HG02798 (cell line): Measurements from ENCODE around the gene MIAT.
"Not testable (repeated sequence)": the region's sequence is repeated elsewhere in the genome, so short reads cannot be mapped to it uniquely, and the experiment has no call there.

ENCODE experiments used
- ATAC-seq: cut with Tn5 transposase; IDR thresholded peaks from one replicate; pipeline ENCODE4 v1.9.1; 2021; ENCODE audit warnings: mild to moderate bottlenecking; ENCODE audit not compliant: unreplicated experiment, poor library complexity

The MIAT gene

DNA sequence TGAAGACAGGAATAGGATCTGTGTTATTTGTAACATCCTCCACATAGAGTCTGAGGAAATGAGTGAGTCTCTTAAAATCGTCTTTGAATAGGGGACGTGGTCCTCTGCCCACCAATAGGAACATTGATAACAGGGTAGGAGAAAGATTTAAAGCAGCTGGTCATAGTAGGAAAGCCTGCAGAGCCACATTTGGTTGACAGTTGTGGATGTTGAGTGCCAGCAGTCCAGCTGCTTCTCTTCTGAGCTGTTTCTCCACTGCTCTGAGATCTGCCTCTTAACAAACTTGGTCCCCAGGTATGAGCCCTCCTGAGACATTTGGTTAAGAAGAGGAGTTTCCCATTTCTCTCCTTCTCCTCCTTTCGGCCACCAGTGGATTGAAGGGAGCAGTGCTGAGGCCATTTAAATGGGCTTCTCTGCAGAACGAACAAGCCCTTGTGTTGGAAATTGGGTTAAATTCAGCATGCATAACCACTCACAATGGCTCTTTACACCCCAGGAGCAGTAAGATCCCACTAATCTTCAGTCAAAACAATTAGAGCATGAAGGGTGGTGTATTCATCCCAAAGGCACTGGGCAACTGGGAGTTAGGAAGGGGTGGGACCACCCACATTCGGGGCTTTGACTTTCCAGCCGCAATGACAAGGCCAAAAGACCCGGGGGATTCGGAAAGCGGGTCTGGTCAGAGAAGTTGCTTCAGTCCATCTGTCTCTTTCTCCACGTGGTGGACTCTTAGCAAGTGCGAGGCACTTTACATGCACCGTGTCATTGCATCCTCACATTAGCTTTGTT lies 32.3 kb downstream of the MIAT start:
- ATAC-seq: no peak

DNA sequence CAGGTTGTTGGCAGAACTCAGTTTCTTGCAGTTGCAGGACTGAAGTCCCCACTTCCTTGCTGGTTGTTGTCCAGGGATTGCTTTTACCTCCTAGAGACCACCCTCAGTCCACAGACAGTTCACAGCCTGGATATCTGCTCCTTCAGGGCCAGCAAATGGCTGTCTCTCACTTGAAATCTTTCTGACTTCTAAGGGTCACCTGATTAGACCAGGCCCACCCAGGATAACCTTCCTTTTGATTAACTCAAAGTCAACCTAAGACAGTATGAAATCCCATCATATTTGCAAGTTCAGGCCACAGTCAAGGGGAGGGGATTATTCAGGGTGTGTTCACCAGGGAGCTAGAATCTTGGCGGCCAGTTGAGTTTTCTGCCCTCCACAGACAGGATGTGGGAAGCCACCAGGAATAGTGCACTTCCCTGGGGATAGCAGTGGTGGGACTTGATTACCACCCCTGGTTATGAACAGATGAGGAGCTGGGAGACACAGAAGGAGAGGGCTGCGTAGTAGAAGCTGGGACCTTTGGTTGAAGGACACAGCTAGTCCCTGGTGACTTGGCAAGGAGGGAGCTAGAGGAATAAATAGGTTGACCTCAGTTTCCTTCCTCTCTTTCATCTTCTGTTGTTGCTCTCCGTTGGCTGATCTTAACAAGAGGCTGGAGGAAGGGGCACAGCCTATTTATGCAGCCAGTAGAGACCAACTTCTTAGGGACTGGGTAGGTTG lies 33.4 kb downstream of the MIAT start:
- ATAC-seq: no peak

DNA sequence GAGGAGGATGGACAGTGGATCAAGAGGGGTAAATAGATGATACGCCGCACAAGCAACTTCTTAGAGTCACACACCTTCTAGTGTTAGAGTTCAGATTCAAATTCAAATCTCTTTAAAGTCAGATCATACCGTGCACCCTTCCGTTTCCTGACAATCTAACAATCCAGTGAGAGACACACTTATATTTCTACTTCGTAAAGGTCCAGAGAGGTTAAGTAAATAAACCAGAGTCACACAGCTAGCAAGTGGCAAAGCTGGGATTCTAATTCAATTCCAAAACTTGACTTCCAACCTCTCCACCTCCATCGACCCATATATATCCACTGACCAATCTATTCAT lies 34.0 kb downstream of the MIAT start:
- ATAC-seq: no peak

DNA sequence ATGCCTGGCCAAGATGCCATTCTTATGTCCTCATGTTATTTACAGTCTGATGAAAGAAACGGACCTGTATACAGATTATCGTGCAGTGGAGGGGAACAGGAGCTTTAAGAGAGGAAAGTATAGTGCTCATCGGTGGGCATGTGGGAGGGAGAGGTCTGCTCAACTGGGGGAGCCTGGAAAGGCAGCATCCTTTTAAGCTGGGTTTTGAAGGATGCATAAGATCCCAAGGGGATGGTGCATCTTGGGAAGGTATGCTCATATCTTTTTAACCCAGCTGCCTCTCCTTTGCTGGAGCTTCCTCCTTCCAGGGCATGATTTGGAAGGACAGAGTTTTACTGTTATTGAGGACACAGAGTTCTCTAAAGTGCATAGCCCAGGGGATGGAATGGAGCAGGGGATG lies 34.8 kb downstream of the MIAT start:
- no peak for ATAC-seq

DNA sequence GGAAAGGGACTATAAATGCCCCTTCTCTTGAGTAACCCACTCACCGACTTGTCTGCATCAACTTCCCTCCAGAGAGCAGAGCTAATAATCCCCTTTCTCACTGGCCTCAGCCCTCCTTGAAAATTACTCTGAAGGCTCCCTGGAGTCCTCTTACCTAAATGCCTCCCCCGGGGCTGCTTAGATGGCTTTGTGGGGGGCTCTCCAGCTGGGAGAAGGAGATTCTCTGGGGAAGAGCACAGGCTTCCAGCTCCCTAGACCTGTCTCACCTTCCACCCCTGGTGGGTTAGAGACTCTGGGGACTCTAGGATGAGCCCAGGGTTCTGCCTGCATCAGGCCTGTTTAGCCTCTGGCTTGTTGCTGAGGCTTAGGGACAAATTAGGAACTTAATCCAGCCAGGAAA lies 39.8 kb downstream of the MIAT start:
- ATAC-seq: no peak

DNA sequence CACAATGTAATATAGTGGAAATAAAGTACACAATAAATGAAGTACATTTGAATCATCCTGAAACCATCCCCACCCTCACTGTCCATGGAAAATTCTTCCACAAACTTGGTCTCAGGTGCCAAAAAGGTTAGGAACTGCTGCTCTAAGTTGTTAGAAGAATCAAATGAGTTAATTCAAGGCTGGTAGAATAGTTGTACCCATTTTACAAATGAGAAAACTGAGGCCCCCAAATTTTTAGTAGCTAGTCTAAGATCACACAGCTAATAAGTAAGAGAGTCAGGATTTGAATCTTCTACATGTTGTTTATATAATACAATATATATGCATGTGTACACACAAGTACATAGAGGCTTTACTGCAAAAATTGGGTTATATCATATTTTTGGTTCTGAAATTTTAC lies 43.1 kb downstream of the MIAT start:
- ATAC-seq: no peak

DNA sequence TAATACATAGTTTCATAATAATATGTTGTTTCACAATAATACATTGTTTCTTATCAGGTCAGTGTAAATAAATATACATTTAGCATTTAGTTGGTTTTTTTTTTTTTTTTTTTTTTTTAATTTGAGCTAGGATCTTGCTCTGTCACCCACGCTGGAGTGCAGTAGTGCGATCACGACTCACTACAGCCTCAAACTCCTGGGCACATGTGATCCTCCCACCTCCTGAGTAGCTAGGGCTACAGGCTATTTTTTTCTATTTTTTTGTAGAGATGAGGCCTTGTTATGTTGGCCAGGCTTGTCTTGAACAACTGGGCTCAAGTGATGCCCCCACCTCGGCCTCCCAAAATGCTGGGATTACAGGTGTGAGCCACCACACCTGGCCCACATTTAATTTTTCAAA lies 43.5 kb downstream of the MIAT start:
- no peak for ATAC-seq

DNA sequence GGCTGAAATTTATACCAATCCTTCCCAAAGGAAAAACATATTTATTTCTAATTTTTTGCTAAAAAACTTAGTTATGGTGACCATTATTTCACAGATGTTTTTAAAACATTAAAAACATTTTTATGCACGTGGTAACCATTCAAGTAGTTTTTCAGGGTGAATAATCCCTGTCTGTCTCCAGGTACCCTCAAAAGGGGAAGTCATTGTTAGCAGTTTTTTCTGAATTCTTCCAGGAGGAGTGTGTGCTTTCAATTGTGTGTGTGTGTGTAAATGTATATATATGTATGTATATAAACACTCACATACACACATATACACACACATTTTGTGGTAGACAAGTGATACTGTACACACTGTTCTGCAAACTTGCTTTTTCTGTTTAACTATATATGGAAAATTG lies 43.9 kb downstream of the MIAT start:
- ATAC-seq: no peak

DNA sequence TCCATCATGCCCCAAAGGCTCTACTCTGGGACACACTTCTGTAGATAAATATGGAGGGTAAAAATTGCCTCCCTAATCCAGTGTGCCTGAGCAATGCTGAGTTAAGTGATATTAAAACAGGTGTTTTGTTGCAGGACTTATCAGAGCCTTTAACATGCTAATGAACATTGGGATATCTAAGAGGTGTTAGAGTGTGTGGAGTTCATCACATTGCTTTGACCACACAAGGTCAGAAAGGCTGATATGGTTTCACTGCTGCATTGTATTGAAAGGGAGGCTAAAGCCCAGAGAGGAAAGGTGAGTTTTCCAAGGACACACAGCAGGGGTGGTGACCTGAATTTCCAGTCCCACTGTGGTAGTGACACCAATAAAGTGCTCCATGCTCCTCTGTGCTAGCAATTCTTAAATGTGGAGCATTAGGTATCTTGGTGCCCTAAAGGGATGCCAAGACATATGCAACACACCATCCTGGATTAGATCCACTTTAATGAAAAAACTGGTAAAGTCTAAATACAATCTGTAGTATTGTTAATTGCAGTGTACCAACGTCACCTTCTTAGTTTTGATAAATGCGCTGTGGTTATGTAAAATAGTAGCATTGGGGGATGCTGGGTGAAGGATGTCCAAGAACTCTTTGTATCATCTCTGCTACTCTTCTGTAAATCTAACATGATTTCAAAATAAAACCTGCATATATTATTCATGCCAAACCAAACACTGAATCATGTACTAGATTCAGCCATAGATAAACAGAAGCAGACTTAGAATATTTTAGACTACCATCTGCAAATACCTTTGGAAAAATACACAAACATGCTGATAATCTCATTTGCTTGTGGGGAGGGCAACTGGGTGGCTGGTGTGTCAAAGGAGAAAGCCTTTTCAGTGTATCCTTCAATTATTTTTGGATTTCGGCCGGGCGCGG lies 45.8 kb downstream of the MIAT start:
- no peak for ATAC-seq

DNA sequence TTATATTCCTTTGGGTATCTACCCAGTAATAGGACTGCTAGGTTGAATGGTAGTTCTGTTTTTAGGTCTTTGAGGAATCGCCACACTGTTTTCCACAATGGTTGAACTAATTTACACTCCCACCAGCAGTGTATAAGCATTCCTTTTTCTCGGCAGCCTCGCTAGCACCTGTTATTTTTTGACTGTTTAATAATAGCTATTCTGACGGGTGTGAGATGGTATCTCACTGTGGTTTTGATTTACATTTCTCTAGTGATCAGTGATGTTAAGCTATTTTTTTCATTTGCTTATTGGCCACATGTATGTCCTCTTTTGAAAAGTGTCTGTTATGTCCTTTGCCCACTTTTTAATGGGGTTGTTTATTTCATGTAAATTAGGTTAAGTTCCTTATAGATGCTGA lies 48.0 kb downstream of the MIAT start:
- not testable (repeated sequence) for ATAC-seq

DNA sequence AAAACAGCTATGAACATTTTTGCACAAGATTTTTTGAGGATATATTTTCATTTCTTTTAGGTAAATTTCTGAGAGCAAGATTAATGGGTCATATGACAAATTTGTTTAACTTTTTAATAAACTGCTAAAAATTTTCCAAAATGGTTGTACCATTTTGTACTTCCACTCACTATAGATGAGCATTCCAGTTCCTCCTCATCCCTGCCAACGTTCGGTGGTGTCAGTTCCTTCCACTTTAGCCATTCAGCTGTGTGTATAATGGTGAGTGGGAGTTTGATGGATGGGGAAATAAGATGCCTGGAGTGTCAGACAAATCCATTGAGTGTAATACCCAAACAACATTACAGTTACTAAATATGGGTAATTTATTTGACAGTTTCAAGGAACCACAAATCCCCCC lies 49.7 kb downstream of the MIAT start:
- no peak for ATAC-seq

DNA sequence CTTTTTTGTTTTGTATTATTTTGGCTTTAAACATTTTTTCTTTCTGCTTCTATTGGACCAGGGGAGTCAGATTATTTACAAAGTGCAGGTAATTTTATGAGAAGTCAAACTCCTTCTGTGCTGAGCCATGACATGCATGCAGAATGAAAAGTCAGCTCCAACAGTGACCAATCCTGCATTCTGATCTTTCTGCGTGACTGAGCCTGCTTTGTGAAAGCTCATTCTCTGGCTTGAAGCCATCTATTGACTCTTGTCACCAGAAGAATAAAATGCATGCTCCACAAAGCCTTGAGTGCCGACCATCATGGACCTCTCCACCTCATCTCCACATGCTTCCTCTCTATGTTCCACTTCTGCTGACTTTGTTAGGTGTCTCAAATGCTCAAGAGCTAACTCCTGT lies 50.2 kb downstream of the MIAT start:
- ATAC-seq: no peak

DNA sequence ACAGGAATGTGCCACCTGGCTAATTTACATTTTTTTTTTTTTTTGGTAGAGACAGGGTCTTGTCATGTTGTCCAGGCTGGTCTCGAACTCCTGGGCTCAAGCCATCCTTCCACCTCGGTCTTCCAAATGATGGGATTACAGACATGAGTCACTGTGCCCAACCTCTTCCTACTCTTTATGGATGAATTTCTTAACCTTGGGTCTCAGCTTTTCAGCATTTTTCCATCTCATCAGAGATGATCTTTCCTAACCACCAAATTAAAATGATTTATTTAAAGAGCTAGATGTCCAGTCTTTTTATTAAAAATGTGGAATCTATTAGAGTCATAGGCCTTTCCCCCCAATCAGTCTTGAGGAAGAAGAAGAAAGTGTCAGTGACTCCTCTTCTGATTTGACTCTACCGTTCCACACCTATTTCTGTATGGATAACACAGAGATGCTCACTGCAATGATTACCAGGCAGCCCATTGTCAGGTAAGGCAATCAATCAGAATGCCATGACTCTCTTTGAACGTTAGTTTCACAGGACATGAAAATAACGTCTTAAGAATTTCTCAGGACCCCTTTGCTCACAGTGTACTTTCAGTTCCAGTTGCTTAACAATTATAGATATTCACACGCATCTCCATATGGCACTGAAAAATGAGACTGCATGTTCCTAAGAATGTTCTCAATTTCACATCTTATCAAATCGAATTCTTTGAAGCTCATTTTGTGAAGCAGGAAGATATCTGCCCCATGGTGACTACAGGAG lies 51.0 kb downstream of the MIAT start:
- no peak for ATAC-seq

DNA sequence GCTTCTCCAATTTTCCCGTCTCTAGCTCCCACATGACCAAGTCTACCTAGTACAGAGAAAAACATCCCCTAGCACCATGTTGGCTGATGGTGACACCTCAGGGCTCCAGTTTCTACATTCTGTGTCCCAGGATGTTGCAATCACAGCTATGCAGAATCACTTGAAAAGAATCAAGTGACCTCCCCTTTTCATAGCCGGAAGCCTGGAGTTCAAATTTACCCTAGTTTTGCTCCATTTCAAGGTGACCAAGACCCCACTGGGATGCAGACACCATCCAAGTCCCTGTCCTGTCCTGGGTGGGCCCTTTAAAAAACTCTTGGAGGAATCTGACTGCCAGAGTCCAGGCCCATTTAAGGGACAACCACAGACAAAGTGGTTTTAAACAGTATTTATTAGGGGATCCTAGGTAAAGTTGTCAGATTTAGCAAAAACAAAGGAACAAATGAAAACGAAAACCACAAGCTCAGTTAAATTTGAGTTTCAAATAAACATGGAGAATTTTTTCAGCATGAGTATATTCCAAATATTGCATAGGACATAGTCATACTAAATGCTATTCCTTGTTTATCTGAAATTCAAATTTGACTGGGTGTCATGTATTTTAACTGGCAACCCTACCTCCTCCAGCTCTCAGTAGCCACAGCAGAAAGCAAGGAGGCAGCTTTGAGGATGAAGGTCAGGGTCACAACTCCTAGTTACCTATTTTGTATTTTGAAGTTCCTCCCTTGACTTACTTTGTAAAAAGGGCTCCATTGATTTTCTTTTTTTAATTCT lies 52.4 kb downstream of the MIAT start:
- ATAC-seq: no peak

DNA sequence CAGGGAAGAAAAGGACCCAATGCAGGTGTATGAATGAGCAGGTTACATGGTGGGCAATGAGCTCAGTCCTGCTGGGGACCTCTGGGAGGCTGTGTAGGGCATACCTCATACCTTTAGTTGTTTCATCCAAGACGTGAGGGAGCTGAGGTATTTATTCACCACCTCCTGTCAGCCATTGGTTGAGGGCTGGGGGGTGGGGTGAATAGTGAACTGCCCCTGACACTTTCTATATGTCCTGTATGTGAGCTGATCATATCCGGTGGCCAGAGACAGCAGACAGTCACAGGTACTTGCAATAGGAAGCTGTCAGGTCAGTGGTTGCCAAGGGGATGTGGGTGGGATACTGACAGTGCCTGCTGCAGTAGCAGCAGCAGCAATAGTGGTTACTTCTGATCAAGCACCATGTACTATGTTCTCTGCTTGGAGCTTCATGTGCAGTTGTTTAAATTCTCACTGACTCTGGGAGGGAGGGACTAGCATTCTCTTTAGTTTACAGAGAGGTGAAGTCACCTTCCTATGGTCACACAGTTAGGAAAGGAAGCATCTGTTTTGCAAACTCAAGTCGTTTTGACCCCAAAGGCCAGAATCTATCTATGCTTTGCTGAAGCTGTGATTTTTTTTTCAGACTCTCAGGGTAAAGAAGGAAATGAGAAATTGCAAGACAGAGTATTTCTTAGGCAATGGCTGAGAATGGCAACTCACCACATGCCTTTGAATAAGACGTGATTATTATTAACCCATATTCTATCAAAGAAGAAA lies 54.0 kb downstream of the MIAT start:
- ATAC-seq: no peak

DNA sequence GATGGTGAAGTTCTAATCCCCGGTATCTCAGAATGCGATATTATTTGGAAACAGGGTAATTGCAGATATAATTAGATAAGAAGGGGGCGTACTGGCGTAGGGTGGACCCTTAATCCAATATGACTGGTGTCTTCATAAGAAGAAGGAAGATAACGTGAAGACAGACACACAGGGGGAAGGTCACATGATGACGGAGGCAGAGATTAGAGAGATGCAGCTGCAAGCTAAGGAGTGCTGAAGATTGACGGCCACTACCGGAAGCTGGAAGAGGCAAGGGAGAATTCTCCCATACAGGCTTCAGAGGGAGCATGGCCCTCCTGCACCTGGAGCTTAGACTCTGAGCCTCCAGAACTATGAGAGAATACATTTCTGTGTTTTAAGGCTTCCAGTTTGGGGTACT lies 54.8 kb downstream of the MIAT start:
- ATAC-seq: no peak

DNA sequence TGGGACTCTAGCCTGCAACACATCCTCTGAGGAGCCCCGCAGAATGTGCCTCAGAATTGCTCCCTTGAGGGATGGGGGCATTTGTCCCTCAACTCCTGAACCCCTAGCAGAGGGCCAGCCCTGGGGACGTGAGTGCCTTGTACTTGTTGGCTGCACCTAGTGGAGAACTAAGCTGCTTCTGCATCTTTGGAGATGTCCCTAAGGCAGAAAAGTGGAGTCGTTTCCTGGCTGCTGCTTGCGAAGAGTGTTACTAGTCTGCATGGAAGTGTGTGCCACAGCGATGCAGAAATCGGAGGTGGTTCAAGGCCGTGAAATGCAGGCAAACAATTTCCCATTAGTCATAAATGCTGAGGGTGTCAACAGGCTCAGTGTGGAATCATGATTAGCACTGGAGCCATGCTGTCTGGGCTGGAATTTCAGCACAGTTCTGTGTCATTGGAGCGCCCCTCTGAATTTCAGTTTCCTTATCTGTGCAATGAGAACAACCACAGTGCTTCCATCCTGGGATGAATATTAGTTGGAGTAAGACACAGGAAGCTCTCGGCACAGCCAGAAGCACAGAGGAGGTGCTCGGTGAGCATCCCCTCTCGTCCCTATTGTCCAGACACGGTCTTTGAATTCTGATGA lies 56.5 kb downstream of the MIAT start:
- no peak for ATAC-seq

DNA sequence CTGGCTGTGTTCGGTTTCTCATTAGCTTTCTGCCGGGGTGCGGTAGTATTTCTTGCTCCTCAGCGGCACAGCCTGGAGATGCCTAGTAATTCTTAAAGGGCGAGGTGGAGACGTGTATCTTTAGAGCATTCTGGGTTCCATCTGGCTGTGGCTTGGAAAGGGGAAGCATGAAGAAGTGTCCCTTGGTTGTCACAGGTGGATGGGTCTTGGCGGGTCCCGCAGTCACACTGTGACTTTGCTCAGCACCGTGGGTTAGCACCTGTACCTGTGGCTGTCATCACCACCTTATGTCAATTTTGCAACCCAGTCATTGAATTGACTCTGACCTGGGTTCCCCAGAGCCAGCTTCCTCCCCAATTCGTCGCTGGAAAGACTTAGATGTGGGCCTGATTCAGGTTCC lies 57.6 kb downstream of the MIAT start:
- ATAC-seq: no peak
